Activated CD8-positive, alpha-beta T cell treated with anti-CD3 and anti-CD28 coated beads for 36 hours (primary cell): Measurements from ENCODE around the gene ACP3. TPM values are rescaled to one million over a fixed set of nuclear protein-coding genes. Genes with fewer than 3 reads are reported as not detected.

Experiments used
- ATAC-seq: fragments of 200-7000 bp; cut with Tn5 transposase; one replicate; pipeline ENCODE4 v1.10.0; 2021; ENCODE audit warnings: mild to moderate bottlenecking, moderate library complexity
- CTCF ChIA-PET: fragments of 350-600 bp; sonication (Branson Sonifier 250); formaldehyde crosslinking; loops from one replicate; lab custom pipeline; 2021; ENCODE audit warnings: antibody characterized with exemption; lab: Charles Lee
- POLR2A ChIA-PET: fragments of 350-600 bp; sonication (Branson Sonifier 250); formaldehyde crosslinking; loops from one replicate; lab custom pipeline; 2021; ENCODE audit warnings: antibody characterized with exemption; lab: Charles Lee
- DNase-seq: peaks from one replicate; pipeline ENCODE4 v3.0.0-alpha.2; 2020
- H3K27ac Mint-ChIP-seq: one replicate; pipeline ENCODE4 v1.8.0; 2021; ENCODE audit warnings: mild to moderate bottlenecking, mixed read lengths
- H3K27me3 Mint-ChIP-seq: one replicate; pipeline ENCODE4 v1.8.0; 2021; ENCODE audit warnings: mixed read lengths
- H3K36me3 Mint-ChIP-seq: one replicate; pipeline ENCODE4 v1.8.0; 2021; ENCODE audit warnings: low read depth, mixed read lengths
- H3K4me1 Mint-ChIP-seq: one replicate; pipeline ENCODE4 v1.8.0; 2021; ENCODE audit warnings: low read depth, mixed read lengths
- H3K4me3 Mint-ChIP-seq: one replicate; pipeline ENCODE4 v1.8.0; 2021; ENCODE audit warnings: mild to moderate bottlenecking, moderate library complexity, mixed read lengths
- H3K9me3 Mint-ChIP-seq: one replicate; pipeline ENCODE4 v1.8.0; 2021; ENCODE audit warnings: mixed read lengths
- CTCF ChIP-seq: fragments of 200-600 bp; IDR thresholded peaks from one replicate; pipeline ENCODE4 v1.8.0; 2022; ENCODE audit warnings: antibody characterized with exemption, mild to moderate bottlenecking
- intact Hi-C: fragments of 100-400 bp; cut with micrococcal nuclease; formaldehyde crosslinking; loops from one replicate; pipeline ENCODE4 v1.10.0; 2022
- total RNA-seq, 2 experiments: library from RNA; stranded (reverse); gene quantifications; one replicate each; pipeline ENCODE4 v1.2.3, GENCODE V29; 2021

ACP3 gene
- total RNA-seq, 2 experiments from 2014 or later: not detected

DNA sequence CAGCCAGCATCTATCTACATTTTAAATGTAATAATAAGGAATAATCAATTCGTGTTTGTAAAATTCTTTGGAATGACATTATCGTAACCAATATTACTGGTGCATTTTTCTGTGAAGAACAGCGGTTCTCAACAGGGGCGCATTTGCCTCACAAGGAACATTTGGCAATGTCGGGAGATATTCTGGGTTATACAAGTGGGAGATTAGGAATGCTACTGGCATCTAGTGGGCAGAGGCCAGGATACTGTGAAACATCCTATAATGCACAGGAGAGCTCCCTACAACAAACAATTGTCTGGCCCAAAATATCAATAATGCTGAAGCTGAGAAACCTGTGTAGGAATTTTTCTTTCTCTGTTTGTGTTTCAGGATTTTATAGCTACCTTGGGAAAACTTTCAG lies 25.0 kb downstream of the ACP3 start:
- ATAC-seq (no peak), DNase-seq (no peak)
- Mint-ChIP-seq H3K4me3 (no peak overlapping the region), H3K27ac (no peak overlapping the region), H3K27me3 (peaks cover 1% of the 10 kb centered on the region), H3K9me3 (no peaks in the 10 kb centered on the region), H3K36me3 (no peaks in the 10 kb centered on the region), H3K4me1 (peaks cover 4% of the 10 kb centered on the region)
- no peak for TF ChIP-seq CTCF
- intact Hi-C loops: loop anchor here (2.0 kb wide), 1 partner anchor 89 kb away; no protein-coding TSS in a partner anchor
- ChIA-PET CTCF (interaction anchor here (0.7 to 6.5 kb wide), 23 partner anchors 9 to 547 kb away, joined by 3 to 51 read pairs (median 5); no protein-coding TSS in a partner anchor), POLR2A (no interaction called here)

DNA sequence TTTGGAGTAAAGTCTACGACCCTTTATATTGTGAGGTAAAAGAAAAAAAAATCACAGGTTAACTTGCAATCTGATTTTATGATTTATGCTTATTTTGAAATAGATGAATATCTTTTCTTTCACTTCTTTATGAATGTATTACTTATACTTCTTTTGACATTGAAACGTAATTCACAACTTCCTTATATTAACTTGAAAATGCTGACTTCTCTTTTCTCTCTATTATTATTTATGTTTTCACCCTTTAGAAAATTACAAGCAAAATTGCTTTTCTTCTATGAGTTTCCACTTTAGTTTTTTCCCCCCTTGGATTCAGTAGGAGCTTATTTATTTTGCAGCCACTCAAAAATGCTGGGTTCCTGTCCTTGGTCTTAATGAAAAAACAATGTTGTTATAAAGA lies 25.4 kb downstream of the ACP3 start:
- Mint-ChIP-seq H3K27ac (no peak overlapping the region), H3K4me1 (peaks cover 4% of the 10 kb centered on the region), H3K4me3 (no peak overlapping the region), H3K36me3 (no peaks in the 10 kb centered on the region), H3K9me3 (no peaks in the 10 kb centered on the region), H3K27me3 (peaks cover 1% of the 10 kb centered on the region)
- DNase-seq (no peak), ATAC-seq (no peak)
- ChIA-PET CTCF (interaction anchor here (0.7 to 6.5 kb wide), 24 partner anchors 9 to 547 kb away, joined by 3 to 51 read pairs (median 5); no protein-coding TSS in a partner anchor), POLR2A (no interaction called here)
- intact Hi-C loops: loop anchor here (2.0 kb wide), 1 partner anchor 90 kb away; no protein-coding TSS in a partner anchor
- no peak for TF ChIP-seq CTCF

- peak; percentile 65 for ATAC-seq
- intact Hi-C loops: loop anchor here (2.0 kb wide), 1 partner anchor 90 kb away; no protein-coding TSS in a partner anchor
- Mint-ChIP-seq H3K9me3 (no peaks in the 10 kb centered on the region), H3K27me3 (peaks cover 1% of the 10 kb centered on the region), H3K4me3 (no peak overlapping the region), H3K36me3 (no peaks in the 10 kb centered on the region), H3K4me1 (peaks cover 4% of the 10 kb centered on the region), H3K27ac (no peak overlapping the region)
- ChIA-PET POLR2A (no interaction called here), CTCF (interaction anchor here (0.5 to 6.5 kb wide), 26 partner anchors 9 to 548 kb away, joined by 3 to 51 read pairs (median 5); no protein-coding TSS in a partner anchor)
- peak; percentile 43 for DNase-seq
- TF ChIP-seq CTCF: peak; percentile 72
These were observed 25.9 kb downstream of the ACP3 start for GRCh38 chr3:132343018-132343612.

DNA sequence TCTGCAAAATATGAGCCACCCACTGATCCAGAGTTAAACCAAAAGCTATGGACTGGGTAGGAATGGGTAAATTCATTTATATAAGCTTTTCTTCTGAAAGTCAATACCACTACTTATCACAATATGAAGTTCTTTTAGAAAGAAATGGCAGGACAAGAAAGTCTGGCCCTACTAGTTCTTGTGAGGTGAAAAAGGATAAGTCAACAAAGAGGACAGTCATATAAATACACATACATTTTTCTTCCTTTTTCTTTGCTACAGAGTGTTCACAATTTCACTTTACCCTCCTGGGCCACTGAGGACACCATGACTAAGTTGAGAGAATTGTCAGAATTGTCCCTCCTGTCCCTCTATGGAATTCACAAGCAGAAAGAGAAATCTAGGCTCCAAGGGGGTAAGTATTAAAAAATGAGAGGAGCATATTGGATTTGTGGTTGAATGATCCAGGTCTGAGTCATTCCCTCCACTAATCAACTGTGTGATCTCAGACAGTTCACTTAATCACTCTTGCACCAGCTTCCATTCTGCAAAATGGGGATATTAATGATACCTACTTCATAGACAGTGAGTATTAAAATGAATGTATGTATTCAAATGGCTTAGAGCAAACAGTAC lies 27.6 kb downstream of the ACP3 start:
- Mint-ChIP-seq H3K4me3 (no peak overlapping the region), H3K9me3 (no peaks in the 10 kb centered on the region), H3K4me1 (peaks cover 4% of the 10 kb centered on the region), H3K27me3 (peaks cover under 1% of the 10 kb centered on the region), H3K27ac (no peak overlapping the region), H3K36me3 (no peaks in the 10 kb centered on the region)
- TF ChIP-seq CTCF: no peak
- no peak for DNase-seq
- intact Hi-C loops: no loop called here
- POLR2A ChIA-PET: no interaction called here
- CTCF ChIA-PET: interaction anchor here (1.5 to 6.5 kb wide), 3 partner anchors 7 to 95 kb away, joined by 5 to 51 read pairs (median 50); no protein-coding TSS in a partner anchor
- no peak for ATAC-seq
